A549 treated with CpdA at 1 μM for 4 hours (cell line): ENCODE results near the gene GBA2. TPM values are rescaled to one million over a fixed set of nuclear protein-coding genes. Genes with fewer than 3 reads are reported as not detected.

Source experiments
- total RNA-seq: library from RNA; stranded (reverse); fragments of 200-300 nt; extraction: Qiagen RNA extraction; gene quantifications from 5 replicates; pipeline ENCODE4 v1.2.3, GENCODE V29; 2022; ENCODE audit warnings: low read depth

Gene GBA2
- total RNA-seq: 31.7 to 33.3 TPM (median 32.8 TPM) in 5 replicates

DNA sequence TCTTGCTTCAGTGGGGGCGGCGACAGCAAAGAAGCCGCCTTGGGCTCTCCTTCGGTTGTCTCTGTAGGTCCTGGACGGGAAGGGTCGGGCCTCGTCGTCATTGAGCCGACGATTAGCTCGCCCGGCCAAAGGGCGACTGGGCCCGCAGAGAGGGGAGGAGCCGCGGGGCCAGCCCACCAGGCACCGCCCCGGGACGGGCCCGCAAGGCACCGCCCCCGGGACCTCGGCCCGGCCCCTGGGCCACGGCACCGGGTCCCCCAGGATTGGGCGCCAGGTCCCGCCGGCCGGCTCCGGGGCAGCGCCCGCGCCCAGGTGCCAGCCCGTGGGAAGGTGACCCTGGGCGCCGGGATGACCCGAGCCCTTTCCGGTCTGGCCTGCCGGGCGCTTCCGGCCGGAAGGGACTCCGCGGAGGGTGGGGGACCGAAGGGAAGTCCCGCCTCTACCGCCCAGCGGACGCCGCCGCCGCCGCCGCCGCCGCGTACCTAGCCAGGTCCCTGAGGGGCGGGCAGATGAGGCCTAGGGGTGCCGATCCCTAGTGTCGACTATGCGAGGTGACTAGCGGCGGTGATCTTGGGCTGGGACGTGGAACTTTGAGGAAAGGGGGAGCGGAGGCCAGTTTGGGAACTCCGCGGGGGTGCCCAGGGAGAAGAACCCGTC, at the start of gene GBA2, which contains the start of gene RGP1:
GBA2 (minus strand) TSS at position 371 of the 657 bp plus-strand sequence. CDS start 524 bp downstream, outside the sequence.
RGP1 (plus strand) TSS at position 430 of the 657 bp plus-strand sequence. CDS start 469 bp downstream, outside the sequence.

GRCh38 chr9:35791297-35791921, 42.4 kb upstream of the GBA2 start, which contains the start of gene NPR2:
Gene NPR2, plus strand, starts transcription at chr9:35791591. Its CDS starts 818 bp downstream, at chr9:35792409.

DNA sequence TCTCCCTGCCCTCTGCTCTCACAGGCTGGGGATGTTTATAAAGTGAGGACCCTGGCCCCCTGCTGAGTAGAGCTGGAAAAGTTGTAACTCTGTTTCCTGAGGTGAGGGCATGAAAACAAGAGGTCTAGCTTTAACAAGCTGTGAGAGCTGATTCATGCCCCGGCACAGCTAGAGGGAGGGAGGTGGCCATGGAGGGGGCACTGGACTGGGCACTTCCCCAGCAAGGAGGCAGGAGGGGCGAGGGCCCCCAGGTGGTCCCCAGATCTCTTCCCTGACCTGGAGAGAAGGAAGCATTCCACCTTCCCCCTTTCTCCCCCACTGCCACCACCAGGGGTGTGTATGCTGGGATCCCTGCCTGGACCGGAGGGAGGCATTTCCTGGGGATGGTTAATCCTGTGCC, 5.2 kb upstream of the GBA2 start, which contains the start of gene MSMP:
MSMP (minus strand) TSS at position 13 of the 400 bp plus-strand sequence. CDS start 147 bp downstream, outside the sequence.

DNA sequence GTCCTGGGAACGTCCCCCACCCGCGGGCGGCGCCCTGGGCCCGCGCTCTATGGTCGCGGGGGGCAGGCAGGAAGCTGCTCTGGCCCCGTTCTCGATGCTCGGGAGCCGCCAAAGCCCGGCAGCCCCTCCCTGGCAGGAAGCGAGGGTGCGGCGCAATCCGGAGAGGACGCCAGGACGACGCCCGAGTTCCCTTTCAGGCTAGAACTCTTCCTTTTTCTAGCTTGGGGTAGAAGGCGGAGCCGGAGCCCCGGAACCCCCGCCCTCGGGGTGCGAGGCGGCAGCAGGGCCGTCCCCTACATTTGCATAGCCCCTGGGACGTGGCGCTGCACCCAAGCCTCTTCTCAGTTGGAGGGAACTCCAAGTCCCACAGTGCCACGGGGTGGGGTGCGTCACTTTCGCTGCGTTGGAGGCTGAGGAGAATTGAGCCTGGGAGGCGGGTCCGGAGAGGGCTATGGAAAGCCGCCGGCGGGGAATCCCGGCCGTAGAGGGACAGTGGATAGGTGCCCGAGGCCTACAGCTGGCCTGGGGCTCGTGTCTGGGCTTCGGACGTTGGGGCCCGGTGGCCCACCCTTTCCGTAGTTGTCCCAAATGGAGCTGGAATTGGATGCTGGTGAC, 16.7 kb downstream of the GBA2 start, which contains the start of the genes CREB3 and TLN1:
CREB3 (plus strand) TSS at position 482 of the 615 bp plus-strand sequence; CDS start at position 589, 107 bp downstream.
TLN1 (minus strand) TSS at position 11 of the 615 bp plus-strand sequence. CDS start 6,501 bp downstream, outside the sequence.

DNA sequence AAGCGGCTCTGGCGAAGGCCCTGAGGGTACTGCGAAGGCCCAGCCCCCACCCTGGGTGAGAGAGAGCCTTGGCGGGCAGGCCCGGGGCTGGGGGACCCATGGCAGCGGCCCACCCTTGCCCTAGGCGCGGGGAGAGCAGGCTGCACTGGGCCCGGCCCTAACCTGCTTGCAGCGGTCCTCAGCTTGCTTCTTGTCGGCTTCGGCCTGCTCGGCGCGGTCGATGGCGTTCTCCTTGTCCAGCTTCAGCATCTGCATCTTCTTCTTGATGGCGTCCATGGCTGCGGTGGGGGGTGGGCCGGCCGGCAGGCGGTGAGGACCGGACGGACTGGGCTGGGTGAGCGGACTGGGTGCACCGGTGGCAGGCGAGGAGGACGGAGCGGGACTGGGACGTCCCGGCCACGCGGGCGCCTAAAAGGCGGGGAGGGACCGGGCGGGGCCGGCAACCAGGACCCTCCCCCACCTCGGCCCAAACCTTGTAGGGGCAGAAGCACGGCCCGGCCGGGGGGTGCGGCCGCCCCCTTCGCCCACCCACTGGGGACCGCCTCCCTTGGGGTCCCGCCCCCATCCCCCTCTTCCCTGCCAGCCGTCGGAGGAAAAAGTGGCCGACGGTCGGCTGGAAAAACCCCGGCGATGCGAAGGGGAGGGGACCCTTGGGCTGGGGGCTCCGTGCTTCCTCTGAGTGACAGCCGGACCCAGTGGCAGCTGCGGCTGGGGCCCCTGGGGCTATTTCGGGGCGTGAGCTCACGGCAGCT, 59.3 kb downstream of the GBA2 start, which contains the start of gene TPM2:
TPM2 (minus strand) TSS at position 384 of the 752 bp plus-strand sequence; CDS start at position 276, 108 bp downstream.

Other genes with a start within 250 kb of the GBA2 start
- 20.0 to 25.9 TPM (median 24.6 TPM) in 5 replicates for gene TESK1, start 144.0 kb downstream of the GBA2 start, total RNA-seq
- 0.08 to 0.35 TPM (median 0.13 TPM) in 3 of 5 replicates, not detected in the others for gene CD72, start 130.8 kb downstream of the GBA2 start, total RNA-seq
- not detected in 5 replicates for gene SIT1, start 98.3 kb downstream of the GBA2 start, total RNA-seq
- gene RMRP, start 91.2 kb downstream of the GBA2 start, total RNA-seq: 3.1 to 22.0 TPM (median 11.8 TPM) in 4 of 5 replicates, not detected in the other
- 20.4 to 24.8 TPM (median 24.4 TPM) in 5 replicates for gene CCDC107, start 90.9 kb downstream of the GBA2 start, total RNA-seq
- 12.3 to 19.6 TPM (median 18.5 TPM) in 5 replicates for gene ARHGEF39, start 84.0 kb downstream of the GBA2 start, total RNA-seq
- 3.0 to 9.1 TPM (median 5.3 TPM) in 5 replicates for gene CA9, start 75.3 kb downstream of the GBA2 start, total RNA-seq
- gene TPM2, start 59.3 kb downstream of the GBA2 start, total RNA-seq: 578 to 668 TPM (median 633 TPM) in 5 replicates
- 114 to 130 TPM (median 122 TPM) in 5 replicates for gene TLN1, start 17.0 kb downstream of the GBA2 start, total RNA-seq
- 58.5 to 66.0 TPM (median 58.9 TPM) in 5 replicates for gene CREB3, start 16.6 kb downstream of the GBA2 start, total RNA-seq
- gene RGP1, start 59 bp upstream of the GBA2 start, total RNA-seq: 13.0 to 17.0 TPM (median 16.0 TPM) in 5 replicates
- 0.25 to 0.63 TPM in 2 of 5 replicates, not detected in the others for gene MSMP, start 5.0 kb upstream of the GBA2 start, total RNA-seq
- gene NPR2, start 42.4 kb upstream of the GBA2 start, total RNA-seq: 3.5 to 6.7 TPM (median 6.4 TPM) in 5 replicates
- gene SPAG8, start 63.0 kb upstream of the GBA2 start, total RNA-seq: 0.22 to 0.53 TPM (median 0.27 TPM) in 5 replicates
- gene HINT2, start 65.8 kb upstream of the GBA2 start, total RNA-seq: 60.1 to 101 TPM (median 97.5 TPM) in 5 replicates
- not detected in 5 replicates for gene FAM221B, start 79.5 kb upstream of the GBA2 start, total RNA-seq
- gene TMEM8B, start 80.0 kb upstream of the GBA2 start, total RNA-seq: 2.4 to 3.3 TPM (median 2.8 TPM) in 5 replicates
- gene OR13J1, start 121.2 kb upstream of the GBA2 start, total RNA-seq: not detected in 5 replicates
- 0.11 to 0.14 TPM in 2 of 5 replicates, not detected in the others for gene HRCT1, start 157.0 kb upstream of the GBA2 start, total RNA-seq
- not detected in 5 replicates for gene SPAAR, start 160.3 kb upstream of the GBA2 start, total RNA-seq
- gene OR2S2, start 208.9 kb upstream of the GBA2 start, total RNA-seq: not detected in 5 replicates